Measurements from ENCODE around the gene DPP6.
"Not testable (repeated sequence)": the region's sequence is repeated elsewhere in the genome, so short reads cannot be mapped to it uniquely, and the experiment has no call there.

Gene DPP6

GRCh38 chr7:154148791-154149516, 96.8 kb downstream of the DPP6 start:
- not testable (repeated sequence) for DNase-seq (ENCODE audit: low read depth)

- DNase-seq (ENCODE audit: low read depth) = not testable (repeated sequence)
Observed at GRCh38 chr7:154150656-154151055, 98.5 kb downstream of the DPP6 start.

- not testable (repeated sequence) for DNase-seq (ENCODE audit: low read depth)
Observed at GRCh38 chr7:154151306-154151705, 99.1 kb downstream of the DPP6 start.

GRCh38 chr7:154155928-154156327, 103.7 kb downstream of the DPP6 start:
- not testable (repeated sequence) for DNase-seq (ENCODE audit: low read depth)

GRCh38 chr7:154162921-154163320, 110.7 kb downstream of the DPP6 start:
- not testable (repeated sequence) for DNase-seq (ENCODE audit: low read depth)

- DNase-seq (ENCODE audit: low read depth) = not testable (repeated sequence)
Observed at GRCh38 chr7:154163642-154164041, 111.4 kb downstream of the DPP6 start.

GRCh38 chr7:154167051-154167450, 114.9 kb downstream of the DPP6 start:
- no peak for DNase-seq (ENCODE audit: low read depth)

- no peak for DNase-seq (ENCODE audit: low read depth)
Observed at GRCh38 chr7:154167807-154168206, 115.6 kb downstream of the DPP6 start.

- DNase-seq (ENCODE audit: low read depth) = no peak
Observed at GRCh38 chr7:154171422-154171821, 119.2 kb downstream of the DPP6 start.

GRCh38 chr7:154172236-154172635, 120.0 kb downstream of the DPP6 start:
- no peak for DNase-seq (ENCODE audit: low read depth)

- no peak for DNase-seq (ENCODE audit: low read depth)
Observed at GRCh38 chr7:154177584-154177983, 125.4 kb downstream of the DPP6 start.

GRCh38 chr7:154178895-154179294, 126.7 kb downstream of the DPP6 start:
- DNase-seq (ENCODE audit: low read depth) = no peak

- DNase-seq (ENCODE audit: low read depth) = no peak
Observed at GRCh38 chr7:154183482-154183881, 131.3 kb downstream of the DPP6 start.

GRCh38 chr7:154183946-154184345, 131.7 kb downstream of the DPP6 start:
- no peak for DNase-seq (ENCODE audit: low read depth)

- DNase-seq (ENCODE audit: low read depth) = no peak
Observed at GRCh38 chr7:154186811-154187210, 134.6 kb downstream of the DPP6 start.

GRCh38 chr7:154188330-154188729, 136.1 kb downstream of the DPP6 start:
- DNase-seq (ENCODE audit: low read depth) = no peak

GRCh38 chr7:154195266-154195665, 143.1 kb downstream of the DPP6 start:
- DNase-seq (ENCODE audit: low read depth) = no peak

GRCh38 chr7:154198481-154198880, 146.3 kb downstream of the DPP6 start:
- no peak for DNase-seq (ENCODE audit: low read depth)

- no peak for DNase-seq (ENCODE audit: low read depth)
Observed at GRCh38 chr7:154200241-154200640, 148.0 kb downstream of the DPP6 start.

GRCh38 chr7:154202002-154202401, 149.8 kb downstream of the DPP6 start:
- no peak for DNase-seq (ENCODE audit: low read depth)

GRCh38 chr7:154204046-154204445, 151.8 kb downstream of the DPP6 start:
- no peak for DNase-seq (ENCODE audit: low read depth)

- DNase-seq (ENCODE audit: low read depth) = no peak
Observed at GRCh38 chr7:154212861-154213260, 160.7 kb downstream of the DPP6 start.

- DNase-seq (ENCODE audit: low read depth) = no peak
Observed at GRCh38 chr7:154217688-154218340, 165.6 kb downstream of the DPP6 start.

- no peak for DNase-seq (ENCODE audit: low read depth)
Observed at GRCh38 chr7:154231732-154232131, 179.5 kb downstream of the DPP6 start.
